K562 (cell line): ENCODE measurements around the gene TRDMT1. TPM values are rescaled to one million over a fixed set of nuclear protein-coding genes. Genes with fewer than 3 reads are reported as not detected.
A peak's percentile ranks its signal among the peaks of the same experiment; 100 is the strongest.

Experiments used
- CBFA2T2 ChIP-seq: fragments of 450-650 bp; conservative IDR thresholded peaks from 2 replicates; pipeline ENCODE4 v1.6.1; 2017; ENCODE audit warnings: mild to moderate bottlenecking
- CBFB ChIP-seq: sonication (generic); formaldehyde crosslinking; IDR thresholded peaks from 2 replicates; pipeline ENCODE4 v1.4.0; 2020; ENCODE audit warnings: mild to moderate bottlenecking, missing genetic modification reagents
- EP400 ChIP-seq: fragments of 450-650 bp; IDR thresholded peaks from 2 replicates; pipeline ENCODE4 v1.6.1; 2017; ENCODE audit warnings: antibody characterized with exemption, mild to moderate bottlenecking, moderate library complexity
- HDAC2 ChIP-seq: fragments of 450-650 bp; IDR thresholded peaks from 2 replicates; pipeline ENCODE4 v1.6.1; 2016; ENCODE audit warnings: mild to moderate bottlenecking
- MEIS2 ChIP-seq: fragments of 450-650 bp; IDR thresholded peaks from 2 replicates; pipeline ENCODE4 v1.6.1; 2014; ENCODE audit warnings: mild to moderate bottlenecking; ENCODE audit not compliant: partially characterized antibody
- PML ChIP-seq: IDR thresholded peaks from 2 replicates; pipeline ENCODE4 v1.6.1; 2012; ENCODE audit warnings: low read length, inconsistent platforms
- POLR2G ChIP-seq: fragments of 200-400 bp; formaldehyde crosslinking; IDR thresholded peaks from 2 replicates; pipeline ENCODE4 v1.6.1; 2017; ENCODE audit warnings: low read depth, mild to moderate bottlenecking, antibody characterized with exemption, low read length, moderate library complexity
- PREB ChIP-seq: sonication (generic); formaldehyde crosslinking; IDR thresholded peaks from 2 replicates; pipeline ENCODE4 v1.8.1; 2023; ENCODE audit warnings: mild to moderate bottlenecking, missing genetic modification reagents
- RBBP5 ChIP-seq: fragments of 200-600 bp; sonication (generic); IDR thresholded peaks from 2 replicates; pipeline ENCODE4 v1.6.1; 2012; ENCODE audit warnings: borderline replicate concordance, mild to moderate bottlenecking, low read length, control low read depth, inconsistent platforms; ENCODE audit not compliant: insufficient read depth, poor library complexity, severe bottlenecking
- RBM15 ChIP-seq: fragments of 200-400 bp; formaldehyde crosslinking; IDR thresholded peaks from 2 replicates; pipeline ENCODE4 v1.6.1; 2018; ENCODE audit warnings: mild to moderate bottlenecking, low read length, moderate library complexity; ENCODE audit not compliant: insufficient read depth
- SRSF1 ChIP-seq: fragments of 200-400 bp; formaldehyde crosslinking; IDR thresholded peaks from 2 replicates; pipeline ENCODE4 v1.6.1; 2017; ENCODE audit warnings: mild to moderate bottlenecking, low read depth, low read length, moderate library complexity
- TBL1XR1 ChIP-seq, 2 experiments: IDR thresholded peaks; 2 replicates each; pipeline ENCODE4 v1.6.1; 2012; ENCODE audit warnings: improper control_type of control experiment in 2 of 2, low read length in 2 of 2, mild to moderate bottlenecking in 1 of 2
- TCF3 ChIP-seq: sonication (generic); formaldehyde crosslinking; IDR thresholded peaks from 2 replicates; pipeline ENCODE4 v1.4.0; 2020; ENCODE audit warnings: mild to moderate bottlenecking, missing genetic modification reagents
- TEAD4 ChIP-seq, 2 experiments: sonication (generic) in 1 of 2; formaldehyde crosslinking in 1 of 2; IDR thresholded peaks; 2 replicates each; pipeline versions ENCODE4 v1.6.1 to v1.8.0; 2012 to 2022; ENCODE audit warnings: borderline replicate concordance in 1 of 2, inconsistent platforms in 1 of 2, low read length in 1 of 2, mild to moderate bottlenecking in 1 of 2, missing genetic modification reagents in 1 of 2
- polyA plus RNA-seq, 8 experiments: library from polyadenylated mRNA; depleted of rRNA in 4 of 8; stranded (reverse) in 5 of 8; unstranded in 3 of 8; fragments of >200 nt; fragmentation: Nextera tagmentation in 2 of 8; fragmentation: Illumina TruSeq in 1 of 8; extraction: Ambion mirVana in 2 of 8; extraction: Trizol in 1 of 8; gene quantifications; 2 replicates each; pipeline versions ENCODE4 v1.2.1 to v1.2.3, GENCODE V29; 2011 to 2014; ENCODE audit warnings: inconsistent platforms in 1 of 8, missing spikeins in 1 of 8
- total RNA-seq, 7 experiments: library from RNA; depleted of rRNA in 6 of 7; stranded (reverse); fragments of >200 nt in 6 of 7; fragmentation: Illumina TruSeq in 2 of 7; extraction: Trizol in 2 of 7; gene quantifications; 2 replicates each; pipeline versions ENCODE4 v1.2.1 to v1.2.3, GENCODE V29; 2011 to 2021; ENCODE audit warnings: low replicate concordance in 1 of 7
- TF ChIP-seq, protein P1 (sequence below): IDR thresholded peaks from 3 replicates; pipeline ENCODE4 v1.6.1; 2011; ENCODE audit warnings: borderline replicate concordance, mild to moderate bottlenecking, moderate library complexity; ENCODE audit not compliant: insufficient read length; ENCODE audit errors: extremely low read depth
- TF ChIP-seq, protein P2 (sequence below): fragments of 450-650 bp; IDR thresholded peaks from 2 replicates; pipeline ENCODE4 v1.6.1; 2016; ENCODE audit warnings: low read depth, mild to moderate bottlenecking, moderate library complexity
- TF ChIP-seq, protein P3 (sequence below): sonication (generic); formaldehyde crosslinking; IDR thresholded peaks from 2 replicates; pipeline ENCODE4 v1.8.0; 2022; ENCODE audit warnings: mild to moderate bottlenecking, missing genetic modification reagents, borderline replicate concordance

Gene TRDMT1
- total and polyA plus RNA-seq, 9 of the 15 experiments (the other 6 are each of a cell fraction or from before 2014, with no cell fraction given) = 5.4 to 12.6 (median 9.3) TPM

DNA sequence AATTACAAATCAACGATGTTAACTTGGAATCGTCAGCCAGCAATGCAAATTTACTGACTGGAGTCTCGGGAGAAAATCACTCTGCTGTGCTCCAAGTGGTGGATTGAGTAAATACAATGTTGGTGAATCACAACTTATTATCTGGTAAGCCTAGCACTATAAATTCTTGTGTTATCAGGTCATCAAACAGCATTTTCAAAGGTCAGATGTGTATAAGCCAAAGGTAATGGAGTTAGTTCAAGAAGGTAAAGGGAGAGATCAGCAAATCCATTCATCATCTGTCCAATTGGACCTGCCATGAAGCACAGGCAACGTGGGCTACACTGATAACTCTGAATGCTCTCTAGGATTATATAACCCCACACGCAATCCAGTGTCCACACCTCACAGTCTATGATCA lies 85.8 kb downstream of the TRDMT1 start (continued):
- TF ChIP-seq, protein P1, sequence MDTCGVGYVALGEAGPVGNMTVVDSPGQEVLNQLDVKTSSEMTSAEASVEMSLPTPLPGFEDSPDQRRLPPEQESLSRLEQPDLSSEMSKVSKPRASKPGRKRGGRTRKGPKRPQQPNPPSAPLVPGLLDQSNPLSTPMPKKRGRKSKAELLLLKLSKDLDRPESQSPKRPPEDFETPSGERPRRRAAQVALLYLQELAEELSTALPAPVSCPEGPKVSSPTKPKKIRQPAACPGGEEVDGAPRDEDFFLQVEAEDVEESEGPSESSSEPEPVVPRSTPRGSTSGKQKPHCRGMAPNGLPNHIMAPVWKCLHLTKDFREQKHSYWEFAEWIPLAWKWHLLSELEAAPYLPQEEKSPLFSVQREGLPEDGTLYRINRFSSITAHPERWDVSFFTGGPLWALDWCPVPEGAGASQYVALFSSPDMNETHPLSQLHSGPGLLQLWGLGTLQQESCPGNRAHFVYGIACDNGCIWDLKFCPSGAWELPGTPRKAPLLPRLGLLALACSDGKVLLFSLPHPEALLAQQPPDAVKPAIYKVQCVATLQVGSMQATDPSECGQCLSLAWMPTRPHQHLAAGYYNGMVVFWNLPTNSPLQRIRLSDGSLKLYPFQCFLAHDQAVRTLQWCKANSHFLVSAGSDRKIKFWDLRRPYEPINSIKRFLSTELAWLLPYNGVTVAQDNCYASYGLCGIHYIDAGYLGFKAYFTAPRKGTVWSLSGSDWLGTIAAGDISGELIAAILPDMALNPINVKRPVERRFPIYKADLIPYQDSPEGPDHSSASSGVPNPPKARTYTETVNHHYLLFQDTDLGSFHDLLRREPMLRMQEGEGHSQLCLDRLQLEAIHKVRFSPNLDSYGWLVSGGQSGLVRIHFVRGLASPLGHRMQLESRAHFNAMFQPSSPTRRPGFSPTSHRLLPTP = no peak
- TF ChIP-seq CBFA2T2 (peak; percentile 75), CBFB (CRISPR knock-in tag) (no peak), POLR2G (no peak), HDAC2 (peak; percentile 46; the same call in 1 of the 2 replicates), PML (peak; percentile 53; the same call in 1 of the 2 replicates), RBM15 (no peak), SRSF1 (no peak), MEIS2 (peak; percentile 96), TCF3 (CRISPR knock-in tag) (peak; percentile 58), EP400 (0 out of 2 replicates have a peak, but pooled peaks have one; percentile 20), PREB (CRISPR knock-in tag) (no peak), TBL1XR1 (IDR thresholded peaks at IDR 0.05; ENCODE audit: low read length in 2 of 2) (peak in 1 of 2 experiments; percentile 16; a peak in 1 of 4 replicates), RBBP5 (no peak), TEAD4 (IDR thresholded peaks at IDR 0.05; ENCODE audit: low read length) (peak; percentile 83), TEAD4 (CRISPR knock-in tag; IDR thresholded peaks at IDR 0.05; ENCODE audit: borderline replicate concordance) (no peak)
- TF ChIP-seq, protein P2, sequence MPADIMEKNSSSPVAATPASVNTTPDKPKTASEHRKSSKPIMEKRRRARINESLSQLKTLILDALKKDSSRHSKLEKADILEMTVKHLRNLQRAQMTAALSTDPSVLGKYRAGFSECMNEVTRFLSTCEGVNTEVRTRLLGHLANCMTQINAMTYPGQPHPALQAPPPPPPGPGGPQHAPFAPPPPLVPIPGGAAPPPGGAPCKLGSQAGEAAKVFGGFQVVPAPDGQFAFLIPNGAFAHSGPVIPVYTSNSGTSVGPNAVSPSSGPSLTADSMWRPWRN = 0 out of 2 replicates have a peak, but pooled peaks have one; percentile 53
- TF ChIP-seq, protein P3, sequence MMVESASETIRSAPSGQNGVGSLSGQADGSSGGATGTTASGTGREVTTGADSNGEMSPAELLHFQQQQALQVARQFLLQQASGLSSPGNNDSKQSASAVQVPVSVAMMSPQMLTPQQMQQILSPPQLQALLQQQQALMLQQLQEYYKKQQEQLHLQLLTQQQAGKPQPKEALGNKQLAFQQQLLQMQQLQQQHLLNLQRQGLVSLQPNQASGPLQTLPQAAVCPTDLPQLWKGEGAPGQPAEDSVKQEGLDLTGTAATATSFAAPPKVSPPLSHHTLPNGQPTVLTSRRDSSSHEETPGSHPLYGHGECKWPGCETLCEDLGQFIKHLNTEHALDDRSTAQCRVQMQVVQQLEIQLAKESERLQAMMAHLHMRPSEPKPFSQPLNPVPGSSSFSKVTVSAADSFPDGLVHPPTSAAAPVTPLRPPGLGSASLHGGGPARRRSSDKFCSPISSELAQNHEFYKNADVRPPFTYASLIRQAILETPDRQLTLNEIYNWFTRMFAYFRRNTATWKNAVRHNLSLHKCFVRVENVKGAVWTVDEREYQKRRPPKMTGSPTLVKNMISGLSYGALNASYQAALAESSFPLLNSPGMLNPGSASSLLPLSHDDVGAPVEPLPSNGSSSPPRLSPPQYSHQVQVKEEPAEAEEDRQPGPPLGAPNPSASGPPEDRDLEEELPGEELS (CRISPR knock-in tag) = no peak
